Measurements from ENCODE around the gene ISLR.

DNA sequence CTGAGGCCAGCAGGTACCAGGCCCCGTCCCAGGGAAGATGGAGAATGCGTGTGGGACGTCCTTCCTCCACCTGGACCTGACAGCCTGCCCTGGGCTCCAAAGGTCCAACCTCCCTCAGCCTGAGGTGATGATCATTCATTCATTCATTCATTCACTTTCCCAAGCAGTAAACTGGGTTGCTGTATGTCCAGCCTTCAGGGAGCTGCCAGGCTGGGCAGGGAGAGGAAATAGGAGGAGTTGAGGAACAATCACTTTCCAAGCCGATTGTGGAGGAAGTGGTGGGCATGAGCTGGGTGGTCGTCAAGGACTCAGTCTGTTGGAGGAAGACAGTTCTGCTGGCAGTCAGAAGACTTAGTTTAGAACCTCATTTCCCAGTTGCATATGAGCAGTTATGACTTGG is 52.4 kb downstream of the ISLR start:
- TF ChIP-seq POLR2AphosphoS5 (IDR thresholded peaks at IDR 0.05; ENCODE audit: low read depth, low read length) (no peak), YY1 (IDR thresholded peaks at IDR 0.05; ENCODE audit: extremely low read depth, insufficient replicate concordance, low read depth, low read length) (no peak), ZFX (IDR thresholded peaks at IDR 0.05) (no peak), POLR2A (IDR thresholded peaks at IDR 0.05; ENCODE audit: borderline replicate concordance, extremely low read depth, insufficient read depth, insufficient read length) (no peak), RAD21 (IDR thresholded peaks at IDR 0.05; ENCODE audit: low read depth) (no peak), ZNF274 (IDR thresholded peaks at IDR 0.05; ENCODE audit: low read depth, low read length) (no peak), EZH2phosphoT487 (IDR thresholded peaks at IDR 0.05; ENCODE audit: borderline replicate concordance) (no peak), EZH2 (IDR thresholded peaks at IDR 0.05) (no peak), JUND (IDR thresholded peaks at IDR 0.05) (no peak), SIN3A (IDR thresholded peaks at IDR 0.05; ENCODE audit: low read depth) (no peak)
- TF ChIP-seq, protein P1, sequence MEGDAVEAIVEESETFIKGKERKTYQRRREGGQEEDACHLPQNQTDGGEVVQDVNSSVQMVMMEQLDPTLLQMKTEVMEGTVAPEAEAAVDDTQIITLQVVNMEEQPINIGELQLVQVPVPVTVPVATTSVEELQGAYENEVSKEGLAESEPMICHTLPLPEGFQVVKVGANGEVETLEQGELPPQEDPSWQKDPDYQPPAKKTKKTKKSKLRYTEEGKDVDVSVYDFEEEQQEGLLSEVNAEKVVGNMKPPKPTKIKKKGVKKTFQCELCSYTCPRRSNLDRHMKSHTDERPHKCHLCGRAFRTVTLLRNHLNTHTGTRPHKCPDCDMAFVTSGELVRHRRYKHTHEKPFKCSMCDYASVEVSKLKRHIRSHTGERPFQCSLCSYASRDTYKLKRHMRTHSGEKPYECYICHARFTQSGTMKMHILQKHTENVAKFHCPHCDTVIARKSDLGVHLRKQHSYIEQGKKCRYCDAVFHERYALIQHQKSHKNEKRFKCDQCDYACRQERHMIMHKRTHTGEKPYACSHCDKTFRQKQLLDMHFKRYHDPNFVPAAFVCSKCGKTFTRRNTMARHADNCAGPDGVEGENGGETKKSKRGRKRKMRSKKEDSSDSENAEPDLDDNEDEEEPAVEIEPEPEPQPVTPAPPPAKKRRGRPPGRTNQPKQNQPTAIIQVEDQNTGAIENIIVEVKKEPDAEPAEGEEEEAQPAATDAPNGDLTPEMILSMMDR (IDR thresholded peaks at IDR 0.05 in 2 of 3, conservative IDR thresholded peaks at IDR 0.05 in 1 of 3; ENCODE audit: borderline replicate concordance in 1 of 3, insufficient read depth in 1 of 3, low read depth in 2 of 3, low read length in 2 of 3) = no peak

Measured in HCT116 (cell line).